Measurements from ENCODE around the gene NFYC.

DNA sequence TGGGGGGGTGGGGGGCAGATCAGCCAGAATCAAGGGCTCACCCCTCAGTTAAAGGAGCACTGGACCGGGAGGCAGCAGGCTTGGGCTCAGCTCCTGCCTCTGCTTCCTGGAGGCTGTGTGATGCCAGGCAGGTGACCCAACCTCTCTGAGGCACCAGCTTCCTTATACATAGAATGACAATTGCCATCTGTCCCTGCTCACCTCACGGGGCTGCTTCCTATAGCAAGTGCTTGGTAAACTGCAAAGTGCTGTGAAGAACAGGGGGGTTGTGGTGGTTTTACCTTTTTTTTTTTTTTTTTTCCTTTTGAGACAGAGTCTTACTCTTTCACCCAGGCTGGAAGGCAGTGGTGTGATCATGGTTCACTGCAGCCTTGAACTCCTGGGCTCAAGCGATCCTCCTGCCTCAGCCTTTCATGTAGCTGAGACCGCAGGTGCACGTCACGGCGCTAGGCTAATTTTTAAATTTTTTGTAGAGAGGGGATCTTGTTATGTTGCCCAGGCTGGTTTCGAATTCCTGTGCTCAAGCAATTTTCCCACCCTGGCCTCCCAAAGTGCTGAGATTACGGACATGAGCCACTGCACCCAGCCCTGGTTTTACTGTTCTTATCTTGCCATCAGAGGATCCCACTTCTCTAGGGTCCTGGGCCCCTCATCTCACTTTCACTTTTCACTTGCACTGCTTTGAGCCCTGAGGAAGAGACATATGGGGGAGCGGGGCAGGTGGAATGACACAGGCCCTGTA, 103.6 kb downstream of the NFYC start:
- TF ChIP-seq, protein P1, sequence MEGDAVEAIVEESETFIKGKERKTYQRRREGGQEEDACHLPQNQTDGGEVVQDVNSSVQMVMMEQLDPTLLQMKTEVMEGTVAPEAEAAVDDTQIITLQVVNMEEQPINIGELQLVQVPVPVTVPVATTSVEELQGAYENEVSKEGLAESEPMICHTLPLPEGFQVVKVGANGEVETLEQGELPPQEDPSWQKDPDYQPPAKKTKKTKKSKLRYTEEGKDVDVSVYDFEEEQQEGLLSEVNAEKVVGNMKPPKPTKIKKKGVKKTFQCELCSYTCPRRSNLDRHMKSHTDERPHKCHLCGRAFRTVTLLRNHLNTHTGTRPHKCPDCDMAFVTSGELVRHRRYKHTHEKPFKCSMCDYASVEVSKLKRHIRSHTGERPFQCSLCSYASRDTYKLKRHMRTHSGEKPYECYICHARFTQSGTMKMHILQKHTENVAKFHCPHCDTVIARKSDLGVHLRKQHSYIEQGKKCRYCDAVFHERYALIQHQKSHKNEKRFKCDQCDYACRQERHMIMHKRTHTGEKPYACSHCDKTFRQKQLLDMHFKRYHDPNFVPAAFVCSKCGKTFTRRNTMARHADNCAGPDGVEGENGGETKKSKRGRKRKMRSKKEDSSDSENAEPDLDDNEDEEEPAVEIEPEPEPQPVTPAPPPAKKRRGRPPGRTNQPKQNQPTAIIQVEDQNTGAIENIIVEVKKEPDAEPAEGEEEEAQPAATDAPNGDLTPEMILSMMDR (IDR thresholded peaks at IDR 0.05; ENCODE audit: control extremely low read depth in 1 of 3, insufficient read depth in 1 of 3, low read depth in 1 of 3, low read length in 3 of 3), result no peak
- no peak for TF ChIP-seq YY1 (IDR thresholded peaks at IDR 0.05; ENCODE audit: low read depth, low read length)
- no peak for TF ChIP-seq POU5F1 (IDR thresholded peaks at IDR 0.05; ENCODE audit: low read depth, low read length)
- TF ChIP-seq SIN3A (conservative IDR thresholded peaks at IDR 0.05 in 1 of 2, IDR thresholded peaks at IDR 0.05 in 1 of 2; ENCODE audit: low read depth in 1 of 2, low read length in 2 of 2), result no peak
- no peak for TF ChIP-seq EZH2 (IDR thresholded peaks at IDR 0.05; ENCODE audit: low read depth, low read length, severe bottlenecking)
- no peak for TF ChIP-seq ZNF274 (IDR thresholded peaks at IDR 0.05; ENCODE audit: borderline replicate concordance, extremely low read depth, low read length)
